ENCODE results near the gene SIM2.

Gene SIM2

GRCh38 chr21:36689324-36689723 lies 9.6 kb upstream of the SIM2 start:
- no peak for DNase-seq

- DNase-seq, result no peak
Observed at GRCh38 chr21:36690628-36691554, 8.0 kb upstream of the SIM2 start.

GRCh38 chr21:36691555-36692041 lies 7.3 kb upstream of the SIM2 start:
- no peak for DNase-seq

GRCh38 chr21:36692114-36692834 lies 6.6 kb upstream of the SIM2 start:
- DNase-seq, result no peak

- DNase-seq, result no peak
Observed at GRCh38 chr21:36692835-36693488, 6.0 kb upstream of the SIM2 start.

- DNase-seq, result no peak
Observed at GRCh38 chr21:36693489-36694030, 5.4 kb upstream of the SIM2 start.

GRCh38 chr21:36694031-36694515 lies 4.8 kb upstream of the SIM2 start:
- no peak for DNase-seq

- DNase-seq, result no peak
Observed at GRCh38 chr21:36694593-36695282, 4.2 kb upstream of the SIM2 start.

GRCh38 chr21:36695283-36695634 lies 3.7 kb upstream of the SIM2 start:
- DNase-seq, result no peak

GRCh38 chr21:36695671-36696389 lies 3.1 kb upstream of the SIM2 start:
- DNase-seq, result no peak

- no peak for DNase-seq
Observed at GRCh38 chr21:36696390-36697059, 2.4 kb upstream of the SIM2 start.

GRCh38 chr21:36697060-36697850 lies 1.7 kb upstream of the SIM2 start:
- DNase-seq, result no peak

GRCh38 chr21:36697851-36698384 lies 997 bp upstream of the SIM2 start:
- DNase-seq, result no peak

GRCh38 chr21:36698385-36698980 lies 432 bp upstream of the SIM2 start:
- DNase-seq, result no peak

GRCh38 chr21:36699546-36700294 lies 805 bp downstream of the SIM2 start:
- DNase-seq, result no peak

GRCh38 chr21:36700295-36700970 lies 1.5 kb downstream of the SIM2 start:
- DNase-seq, result no peak

GRCh38 chr21:36700971-36701755 lies 2.2 kb downstream of the SIM2 start:
- DNase-seq, result no peak
